WTC11 (cell line): ENCODE results near the gene FCRLB.

Experiments used
- ESRRA ChIP-seq: sonication (generic); formaldehyde crosslinking; IDR thresholded peaks from 2 replicates; pipeline ENCODE4 v1.8.1; 2022; ENCODE audit warnings: mild to moderate bottlenecking, missing genetic modification reagents, borderline replicate concordance
- SMAD3 ChIP-seq: sonication (generic); formaldehyde crosslinking; IDR thresholded peaks from 2 replicates; pipeline ENCODE4 v1.8.0; 2022; ENCODE audit warnings: missing genetic modification reagents, mild to moderate bottlenecking, borderline replicate concordance
- TF ChIP-seq, protein P1 (sequence below): fragments of 200-600 bp; IDR thresholded peaks from 2 replicates; pipeline ENCODE4 v1.8.0; 2022; ENCODE audit warnings: antibody characterized with exemption

DNA sequence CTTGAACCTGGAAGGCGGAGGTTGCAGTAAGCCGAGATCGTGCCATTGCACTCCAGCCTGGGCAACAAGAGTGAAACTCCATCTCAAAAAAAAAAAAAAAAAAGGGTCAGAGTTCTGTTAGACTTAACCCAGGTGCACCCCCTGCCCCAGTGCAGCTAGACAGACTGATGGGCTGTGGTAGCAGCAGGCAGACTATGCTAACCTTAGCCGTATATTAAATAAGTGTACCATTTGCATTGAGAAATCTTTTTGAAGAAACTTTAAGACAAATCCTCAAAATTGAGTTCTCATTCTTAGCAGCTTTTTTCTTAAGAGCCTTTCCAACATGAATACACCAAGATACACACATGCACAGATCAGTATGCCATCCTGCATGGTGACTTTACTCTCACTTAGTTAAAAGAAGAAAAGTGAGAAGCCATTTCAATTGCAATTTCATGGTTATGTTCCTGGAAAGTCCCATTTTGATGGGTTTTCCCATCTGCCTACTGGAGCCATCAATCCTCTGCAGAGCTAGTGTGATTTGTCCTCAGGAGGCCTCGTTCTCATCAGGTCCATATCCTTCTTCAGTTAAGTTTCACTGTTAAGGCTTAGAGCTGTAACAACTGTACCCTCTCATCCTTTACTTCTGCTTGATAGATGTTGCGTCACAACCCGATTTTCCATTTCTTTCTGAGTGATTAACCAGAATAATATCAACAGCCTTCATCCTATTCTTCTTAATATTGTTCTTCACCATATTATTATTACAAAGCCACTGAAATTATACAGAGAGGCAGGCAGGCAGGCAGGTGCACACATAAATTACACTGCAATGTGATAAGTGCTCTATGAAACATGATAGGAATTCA lies 7.3 kb downstream of the FCRLB start:
- TF ChIP-seq ESRRA, result no peak
- TF ChIP-seq SMAD3, result no peak
- TF ChIP-seq, protein P1, sequence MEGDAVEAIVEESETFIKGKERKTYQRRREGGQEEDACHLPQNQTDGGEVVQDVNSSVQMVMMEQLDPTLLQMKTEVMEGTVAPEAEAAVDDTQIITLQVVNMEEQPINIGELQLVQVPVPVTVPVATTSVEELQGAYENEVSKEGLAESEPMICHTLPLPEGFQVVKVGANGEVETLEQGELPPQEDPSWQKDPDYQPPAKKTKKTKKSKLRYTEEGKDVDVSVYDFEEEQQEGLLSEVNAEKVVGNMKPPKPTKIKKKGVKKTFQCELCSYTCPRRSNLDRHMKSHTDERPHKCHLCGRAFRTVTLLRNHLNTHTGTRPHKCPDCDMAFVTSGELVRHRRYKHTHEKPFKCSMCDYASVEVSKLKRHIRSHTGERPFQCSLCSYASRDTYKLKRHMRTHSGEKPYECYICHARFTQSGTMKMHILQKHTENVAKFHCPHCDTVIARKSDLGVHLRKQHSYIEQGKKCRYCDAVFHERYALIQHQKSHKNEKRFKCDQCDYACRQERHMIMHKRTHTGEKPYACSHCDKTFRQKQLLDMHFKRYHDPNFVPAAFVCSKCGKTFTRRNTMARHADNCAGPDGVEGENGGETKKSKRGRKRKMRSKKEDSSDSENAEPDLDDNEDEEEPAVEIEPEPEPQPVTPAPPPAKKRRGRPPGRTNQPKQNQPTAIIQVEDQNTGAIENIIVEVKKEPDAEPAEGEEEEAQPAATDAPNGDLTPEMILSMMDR, result no peak
